Measurements from ENCODE around the gene CNN2. TPM values are rescaled to one million over a fixed set of nuclear protein-coding genes. Genes with fewer than 3 reads are reported as not detected.

CNN2 gene
- total and polyA plus RNA-seq, 2 of the 13 experiments (the other 11 are each of a cell fraction or from before 2014, with no cell fraction given), result 63.6 to 70.0 TPM

- TF ChIP-seq ZNF687 (CRISPR knock-in tag; IDR thresholded peaks at IDR 0.05) (peak; percentile 99), ZNF569 (CRISPR knock-in tag; IDR thresholded peaks at IDR 0.05; ENCODE audit: borderline replicate concordance) (peak; percentile 37; the same call in 1 of the 2 replicates), MBD4 (IDR thresholded peaks at IDR 0.05; ENCODE audit: borderline replicate concordance, low read length) (no peak), ZNF761 (CRISPR knock-in tag; conservative IDR thresholded peaks at IDR 0.05) (no peak), SPEN (CRISPR knock-in tag; IDR thresholded peaks at IDR 0.05; ENCODE audit: low read depth) (peak; percentile 69), HDAC1 (CRISPR knock-in tag; IDR thresholded peaks at IDR 0.05) (peak; percentile 76), NCOR1 (IDR thresholded peaks at IDR 0.05; ENCODE audit: borderline replicate concordance, low read length) (no peak), AGO2 (optimal IDR thresholded peaks at IDR 0.05; ENCODE audit: low read depth, low read length) (no peak), SMARCC2 (IDR thresholded peaks at IDR 0.05) (no peak), ATF2 (CRISPR knock-in tag; IDR thresholded peaks at IDR 0.05) (0 out of 2 replicates have a peak, but pooled peaks have one; percentile 23), ZNF263 (CRISPR knock-in tag; IDR thresholded peaks at IDR 0.05) (peak; percentile 35; the same call in 1 of the 2 replicates), ETV5 (CRISPR knock-in tag; IDR thresholded peaks at IDR 0.05; ENCODE audit: borderline replicate concordance) (peak; percentile 17; the same call in 1 of the 2 replicates), RARA (CRISPR knock-in tag; IDR thresholded peaks at IDR 0.05) (peak; percentile 51; the same call in 1 of the 2 replicates), E2F2 (CRISPR knock-in tag; IDR thresholded peaks at IDR 0.05; ENCODE audit: borderline replicate concordance) (peak; percentile 30; the same call in 1 of the 2 replicates)
- TF ChIP-seq, protein P1, sequence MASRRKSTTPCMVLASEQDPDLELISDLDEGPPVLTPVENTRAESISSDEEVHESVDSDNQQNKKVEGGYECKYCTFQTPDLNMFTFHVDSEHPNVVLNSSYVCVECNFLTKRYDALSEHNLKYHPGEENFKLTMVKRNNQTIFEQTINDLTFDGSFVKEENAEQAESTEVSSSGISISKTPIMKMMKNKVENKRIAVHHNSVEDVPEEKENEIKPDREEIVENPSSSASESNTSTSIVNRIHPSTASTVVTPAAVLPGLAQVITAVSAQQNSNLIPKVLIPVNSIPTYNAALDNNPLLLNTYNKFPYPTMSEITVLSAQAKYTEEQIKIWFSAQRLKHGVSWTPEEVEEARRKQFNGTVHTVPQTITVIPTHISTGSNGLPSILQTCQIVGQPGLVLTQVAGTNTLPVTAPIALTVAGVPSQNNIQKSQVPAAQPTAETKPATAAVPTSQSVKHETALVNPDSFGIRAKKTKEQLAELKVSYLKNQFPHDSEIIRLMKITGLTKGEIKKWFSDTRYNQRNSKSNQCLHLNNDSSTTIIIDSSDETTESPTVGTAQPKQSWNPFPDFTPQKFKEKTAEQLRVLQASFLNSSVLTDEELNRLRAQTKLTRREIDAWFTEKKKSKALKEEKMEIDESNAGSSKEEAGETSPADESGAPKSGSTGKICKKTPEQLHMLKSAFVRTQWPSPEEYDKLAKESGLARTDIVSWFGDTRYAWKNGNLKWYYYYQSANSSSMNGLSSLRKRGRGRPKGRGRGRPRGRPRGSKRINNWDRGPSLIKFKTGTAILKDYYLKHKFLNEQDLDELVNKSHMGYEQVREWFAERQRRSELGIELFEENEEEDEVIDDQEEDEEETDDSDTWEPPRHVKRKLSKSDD (CRISPR knock-in tag; IDR thresholded peaks at IDR 0.05; ENCODE audit: low read depth), result peak; percentile 28; the same call in 1 of the 2 replicates
- TF ChIP-seq, protein P2, sequence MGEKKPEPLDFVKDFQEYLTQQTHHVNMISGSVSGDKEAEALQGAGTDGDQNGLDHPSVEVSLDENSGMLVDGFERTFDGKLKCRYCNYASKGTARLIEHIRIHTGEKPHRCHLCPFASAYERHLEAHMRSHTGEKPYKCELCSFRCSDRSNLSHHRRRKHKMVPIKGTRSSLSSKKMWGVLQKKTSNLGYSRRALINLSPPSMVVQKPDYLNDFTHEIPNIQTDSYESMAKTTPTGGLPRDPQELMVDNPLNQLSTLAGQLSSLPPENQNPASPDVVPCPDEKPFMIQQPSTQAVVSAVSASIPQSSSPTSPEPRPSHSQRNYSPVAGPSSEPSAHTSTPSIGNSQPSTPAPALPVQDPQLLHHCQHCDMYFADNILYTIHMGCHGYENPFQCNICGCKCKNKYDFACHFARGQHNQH (CRISPR knock-in tag; IDR thresholded peaks at IDR 0.05), result 0 out of 2 replicates have a peak, but pooled peaks have one; percentile 40
- TF ChIP-seq, protein P3, sequence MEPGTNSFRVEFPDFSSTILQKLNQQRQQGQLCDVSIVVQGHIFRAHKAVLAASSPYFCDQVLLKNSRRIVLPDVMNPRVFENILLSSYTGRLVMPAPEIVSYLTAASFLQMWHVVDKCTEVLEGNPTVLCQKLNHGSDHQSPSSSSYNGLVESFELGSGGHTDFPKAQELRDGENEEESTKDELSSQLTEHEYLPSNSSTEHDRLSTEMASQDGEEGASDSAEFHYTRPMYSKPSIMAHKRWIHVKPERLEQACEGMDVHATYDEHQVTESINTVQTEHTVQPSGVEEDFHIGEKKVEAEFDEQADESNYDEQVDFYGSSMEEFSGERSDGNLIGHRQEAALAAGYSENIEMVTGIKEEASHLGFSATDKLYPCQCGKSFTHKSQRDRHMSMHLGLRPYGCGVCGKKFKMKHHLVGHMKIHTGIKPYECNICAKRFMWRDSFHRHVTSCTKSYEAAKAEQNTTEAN (CRISPR knock-in tag; conservative IDR thresholded peaks at IDR 0.05), result 0 out of 2 replicates have a peak, but pooled peaks have one; percentile 43
Observed at GRCh38 chr19:1046117-1046626, 19.8 kb downstream of the CNN2 start (continued).

Data from HepG2 (cell line).